GM23338 (cell line): ENCODE results near the gene KBTBD12. TPM values are rescaled to one million over a fixed set of nuclear protein-coding genes. Genes with fewer than 3 reads are reported as not detected.

ENCODE experiments used
- ATAC-seq: fragments of 200-7000 bp; cut with Tn5 transposase; 3 replicates; pipeline ENCODE4 v1.9.1; 2020
- DNase-seq: peaks from one replicate; pipeline ENCODE4 v3.0.0-alpha.2; 2015; ENCODE audit warnings: low spot score
- H2AFZ ChIP-seq: fragments of 200-600 bp; sonication (generic); 2 replicates; pipeline ENCODE4 v1.8.0; 2016; ENCODE audit warnings: antibody characterized with exemption, mild to moderate bottlenecking, moderate library complexity
- H3F3A ChIP-seq: fragments of 200-600 bp; sonication (generic); replicated peaks from 2 replicates; pipeline ENCODE4 v1.8.0; 2017; ENCODE audit warnings: antibody characterized with exemption, mixed run types, low read depth
- H3K27ac ChIP-seq: fragments of 200-600 bp; sonication (generic); 2 replicates; pipeline ENCODE4 v1.6.1; 2016; ENCODE audit warnings: low read depth
- H3K27me3 ChIP-seq: fragments of 200-600 bp; sonication (generic); 2 replicates; pipeline ENCODE4 v1.8.0; 2016; ENCODE audit warnings: mild to moderate bottlenecking, mixed run types, moderate library complexity; ENCODE audit not compliant: insufficient read depth
- H3K36me3 ChIP-seq: fragments of 200-600 bp; sonication (generic); 2 replicates; pipeline ENCODE4 v1.8.0; 2016; ENCODE audit warnings: mild to moderate bottlenecking; ENCODE audit not compliant: insufficient read depth
- H3K4me1 ChIP-seq: fragments of 200-600 bp; sonication (generic); 2 replicates; pipeline ENCODE4 v1.8.0; 2016; ENCODE audit warnings: mild to moderate bottlenecking, moderate library complexity; ENCODE audit not compliant: insufficient read depth
- H3K4me2 ChIP-seq: fragments of 200-600 bp; sonication (generic); 2 replicates; pipeline ENCODE4 v1.7.1; 2017; ENCODE audit warnings: mixed run types
- H3K4me3 ChIP-seq: fragments of 200-600 bp; sonication (generic); 2 replicates; pipeline ENCODE4 v1.6.1; 2016; ENCODE audit warnings: mixed run types
- H3K79me2 ChIP-seq: fragments of 200-600 bp; sonication (generic); replicated peaks from 2 replicates; pipeline ENCODE4 v1.8.0; 2017; ENCODE audit warnings: mild to moderate bottlenecking; ENCODE audit not compliant: insufficient read depth
- H3K9me2 ChIP-seq: fragments of 200-600 bp; sonication (generic); 2 replicates; pipeline ENCODE4 v1.8.0; 2017; ENCODE audit not compliant: insufficient read depth
- H4K20me1 ChIP-seq: fragments of 200-600 bp; sonication (generic); replicated peaks from 2 replicates; pipeline ENCODE4 v1.8.0; 2017; ENCODE audit warnings: mild to moderate bottlenecking; ENCODE audit not compliant: insufficient read depth
- H3K27ac Mint-ChIP-seq: 2 replicates; pipeline ENCODE4 v1.8.0; 2020; ENCODE audit warnings: inconsistent platforms, mild to moderate bottlenecking, moderate library complexity, mixed read lengths
- H3K27me3 Mint-ChIP-seq: 3 replicates; pipeline ENCODE4 v1.8.0; 2022; ENCODE audit warnings: low read depth, mild to moderate bottlenecking, moderate library complexity, mixed read lengths, inconsistent platforms; ENCODE audit not compliant: insufficient read depth, poor library complexity
- H3K36me3 Mint-ChIP-seq: 3 replicates; pipeline ENCODE4 v1.8.0; 2021; ENCODE audit warnings: low read depth, mild to moderate bottlenecking, inconsistent platforms, moderate library complexity, mixed read lengths
- H3K4me1 Mint-ChIP-seq: 3 replicates; pipeline ENCODE4 v1.8.0; 2020; ENCODE audit warnings: mild to moderate bottlenecking, inconsistent platforms, mixed read lengths
- H3K4me3 Mint-ChIP-seq: 3 replicates; pipeline ENCODE4 v1.8.0; 2021; ENCODE audit warnings: moderate library complexity, mild to moderate bottlenecking, inconsistent platforms, mixed read lengths
- H3K9me3 Mint-ChIP-seq: 3 replicates; pipeline ENCODE4 v1.8.0; 2020; ENCODE audit warnings: moderate library complexity, mild to moderate bottlenecking, inconsistent platforms, mixed read lengths
- CREB1 ChIP-seq: fragments of 250-450 bp; sonication (Bioruptor Pico); IDR thresholded peaks from 2 replicates; pipeline ENCODE4 v1.5.0; 2020; ENCODE audit warnings: low read depth, mild to moderate bottlenecking, moderate library complexity
- CTCF ChIP-seq, 2 experiments: fragments of 200-600 bp in 1 of 2; sonication (generic) in 1 of 2; conservative IDR thresholded peaks; 2 replicates each; pipeline versions ENCODE4 v1.5.1 to v1.6.1; 2016 to 2017; ENCODE audit warnings: antibody characterized with exemption in 2 of 2, low read depth in 2 of 2, mild to moderate bottlenecking in 2 of 2, moderate library complexity in 1 of 2
- ETS1 ChIP-seq: IDR thresholded peaks from 2 replicates; pipeline ENCODE4 v1.6.1; 2016; ENCODE audit warnings: antibody characterized with exemption
- JUNB ChIP-seq: IDR thresholded peaks from one replicate; pipeline ENCODE4 v1.6.1; 2016; ENCODE audit warnings: antibody characterized with exemption; ENCODE audit not compliant: unreplicated experiment
- REST ChIP-seq: IDR thresholded peaks from one replicate; pipeline ENCODE4 v1.6.1; 2018; ENCODE audit warnings: antibody characterized with exemption; ENCODE audit not compliant: unreplicated experiment
- STAT1 ChIP-seq: IDR thresholded peaks from one replicate; pipeline ENCODE4 v1.6.1; 2016; ENCODE audit warnings: antibody characterized with exemption; ENCODE audit not compliant: unreplicated experiment
- ZNF331 ChIP-seq: fragments of 250-450 bp; sonication (Bioruptor Pico); IDR thresholded peaks from 2 replicates; pipeline ENCODE4 v1.5.0; 2020; ENCODE audit warnings: low read depth, mild to moderate bottlenecking, moderate library complexity
- polyA plus RNA-seq: library from polyadenylated mRNA; unstranded; fragments of >200 nt; fragmentation: Nextera tagmentation; extraction: Ambion mirVana; gene quantifications from 2 replicates; pipeline ENCODE4 v1.2.1, GENCODE V29; 2016
- total RNA-seq: library from RNA; depleted of rRNA; stranded (reverse); fragments of >200 nt; shearing (Covaris generic); gene quantifications from 2 replicates; pipeline ENCODE4 v1.2.3, GENCODE V29; 2014

The KBTBD12 gene
- total and polyA plus RNA-seq, 2 experiments from 2014 or later, result 0.53 to 0.69 TPM

- no peak for TF ChIP-seq ETS1
- no peak for TF ChIP-seq STAT1
- no peak for TF ChIP-seq ZNF331 (CRISPR knock-in tag)
Measured at GRCh38 chr3:127888156-127888555, 26.9 kb upstream of the KBTBD12 start (continued).

GRCh38 chr3:127888564-127889107 is 26.4 kb upstream of the KBTBD12 start:
- DNase-seq (no peak), ATAC-seq (no peak)
- H3K27ac ChIP-seq, result no peak overlapping the region
- Mint-ChIP-seq H3K4me1 (no peaks in the 10 kb centered on the region), H3K27ac (no peak overlapping the region), H3K36me3 (peaks cover 11% of the 10 kb centered on the region; the same call in 2 of the 3 replicates), H3K4me3 (no peak overlapping the region), H3K27me3 (peaks cover 2% of the 10 kb centered on the region), H3K9me3 (peaks cover 26% of the 10 kb centered on the region)
- no peaks in the 10 kb centered on the region for H3K9me2 ChIP-seq
- no peaks in the 10 kb centered on the region for H3K36me3 ChIP-seq
- H3K27me3 ChIP-seq, result no peaks in the 10 kb centered on the region
- H3F3A ChIP-seq, result no peaks in the 10 kb centered on the region
- no peak overlapping the region for H3K4me3 ChIP-seq
- no peak overlapping the region for H3K4me2 ChIP-seq
- no peaks in the 10 kb centered on the region for H3K4me1 ChIP-seq
- no peak overlapping the region for H2AFZ ChIP-seq
- no peaks in the 10 kb centered on the region for H4K20me1 ChIP-seq
- no peaks in the 10 kb centered on the region for H3K79me2 ChIP-seq
- TF ChIP-seq REST (no peak), CTCF (conservative IDR thresholded peaks at IDR 0.05; ENCODE audit: low read depth in 2 of 2) (no peak)

GRCh38 chr3:127889461-127889863 is 25.6 kb upstream of the KBTBD12 start:
- no peak overlapping the region for H3K4me3 ChIP-seq
- no peaks in the 10 kb centered on the region for H3F3A ChIP-seq
- no peaks in the 10 kb centered on the region for H3K4me1 ChIP-seq
- no peak for ATAC-seq
- H3K27ac ChIP-seq, result no peak overlapping the region
- no peaks in the 10 kb centered on the region for H3K9me2 ChIP-seq
- no peaks in the 10 kb centered on the region for H3K27me3 ChIP-seq
- no peaks in the 10 kb centered on the region for H3K36me3 ChIP-seq
- Mint-ChIP-seq H3K36me3 (peaks cover 11% of the 10 kb centered on the region; the same call in 2 of the 3 replicates), H3K4me3 (no peak overlapping the region), H3K9me3 (peaks cover 26% of the 10 kb centered on the region), H3K27ac (no peak overlapping the region), H3K27me3 (peaks cover 2% of the 10 kb centered on the region), H3K4me1 (no peaks in the 10 kb centered on the region)
- no peak overlapping the region for H2AFZ ChIP-seq
- no peaks in the 10 kb centered on the region for H3K79me2 ChIP-seq
- H3K4me2 ChIP-seq, result no peak overlapping the region
- H4K20me1 ChIP-seq, result no peaks in the 10 kb centered on the region
- DNase-seq, result no peak
- TF ChIP-seq STAT1 (no peak), JUNB (no peak), CREB1 (CRISPR knock-in tag) (no peak)
